Transverse colon (tissue), 4 donors: Measurements from ENCODE around the gene RNF183. TPM values are rescaled to one million over a fixed set of nuclear protein-coding genes. Genes with fewer than 3 reads are reported as not detected.

Experiments used
- DNase-seq: peaks from one replicate; pipeline ENCODE4 v3.0.0-alpha.2; 2019
- H3K27ac ChIP-seq, 4 donors: fragments of 200-600 bp; sonication (generic); 2 replicates each; pipeline ENCODE4 v1.5.1; 2016 to 2018; ENCODE audit warnings: inconsistent platforms in 4 of 4
- H3K27me3 ChIP-seq: fragments of 200-600 bp; sonication (generic); 2 replicates; pipeline ENCODE4 v1.5.1; 2017; ENCODE audit warnings: inconsistent platforms
- H3K36me3 ChIP-seq, 4 donors: fragments of 200-600 bp; sonication (generic); 2 replicates each; pipeline ENCODE4 v1.5.1; 2017 to 2019; ENCODE audit warnings: inconsistent platforms in 4 of 4
- H3K4me1 ChIP-seq, 4 donors: fragments of 200-600 bp; sonication (generic); 2 replicates each; pipeline ENCODE4 v1.5.1; 2017 to 2020; ENCODE audit warnings: inconsistent platforms in 4 of 4
- H3K4me3 ChIP-seq, 4 donors: fragments of 200-600 bp; sonication (generic); 1 replicate in 1 of 4; 2 replicates in 3 of 4; pipeline versions ENCODE4 v1.5.1 to v1.6.1; 2017 to 2019; ENCODE audit warnings: inconsistent platforms in 4 of 4
- H3K9me3 ChIP-seq, 2 donors: fragments of 200-600 bp; sonication (generic); 2 replicates each; pipeline ENCODE4 v1.5.1; 2017 to 2019; ENCODE audit warnings: inconsistent platforms in 2 of 2
- EP300 ChIP-seq: sonication (generic); formaldehyde crosslinking; IDR thresholded peaks from one replicate; pipeline ENCODE4 v1.6.1; 2017; ENCODE audit warnings: antibody characterized with exemption, low read depth
- POLR2A ChIP-seq: fragments of 450-650 bp; IDR thresholded peaks from one replicate; pipeline ENCODE4 v1.6.1; 2016; ENCODE audit warnings: antibody characterized with exemption, mild to moderate bottlenecking, moderate library complexity
- POLR2AphosphoS5 ChIP-seq, 3 donors: sonication (generic); formaldehyde crosslinking; IDR thresholded peaks; one replicate each; pipeline ENCODE4 v1.6.1; 2016; ENCODE audit warnings: antibody characterized with exemption in 3 of 3
- WGBS, 2 donors: methylation state at CpG; one replicate each; pipeline ENCODE4 v1.1.5; 2018; ENCODE audit warnings: low coverage in 1 of 2; 5-methylcytosine and 5-hydroxymethylcytosine counted together
- in situ Hi-C, 4 donors: fragments of 200-750 bp; cut with MboI; loops; one replicate each; pipeline versions ENCODE4 v1.15.0 to v1.15.1; 2017; ENCODE audit warnings: low sequenced_read_pairs in 3 of 4, low pct_ligation_motif_present in 1 of 4, low pct_unique_long_range_greater_than_20kb in 1 of 4
- intact Hi-C: fragments of 100-400 bp; cut with DNase I; formaldehyde crosslinking; loops from one replicate; pipeline ENCODE4 v1.15.1; 2023; ENCODE audit warnings: low total_unique reads
- total RNA-seq, 4 donors: library from RNA; depleted of rRNA; stranded (reverse); fragments of >200 nt; gene quantifications; one replicate each; pipeline ENCODE4 v1.1.0, GENCODE V29; 2016
- TF ChIP-seq, protein P1 (sequence below), 5 experiments: fragments of 200-600 bp in 3 of 5; fragments of 450-650 bp in 2 of 5; sonication (generic) in 3 of 5; IDR thresholded peaks; 1 replicate in 2 of 5; 2 replicates in 3 of 5; pipeline ENCODE4 v1.5.1; 2016 to 2017; ENCODE audit warnings: antibody characterized with exemption in 5 of 5, inconsistent platforms in 3 of 5, mild to moderate bottlenecking in 2 of 5, moderate library complexity in 1 of 5

The RNF183 gene
- total RNA-seq, 4 donors from 2014 or later: 0.14 to 0.95 TPM; not detected in 2

DNA sequence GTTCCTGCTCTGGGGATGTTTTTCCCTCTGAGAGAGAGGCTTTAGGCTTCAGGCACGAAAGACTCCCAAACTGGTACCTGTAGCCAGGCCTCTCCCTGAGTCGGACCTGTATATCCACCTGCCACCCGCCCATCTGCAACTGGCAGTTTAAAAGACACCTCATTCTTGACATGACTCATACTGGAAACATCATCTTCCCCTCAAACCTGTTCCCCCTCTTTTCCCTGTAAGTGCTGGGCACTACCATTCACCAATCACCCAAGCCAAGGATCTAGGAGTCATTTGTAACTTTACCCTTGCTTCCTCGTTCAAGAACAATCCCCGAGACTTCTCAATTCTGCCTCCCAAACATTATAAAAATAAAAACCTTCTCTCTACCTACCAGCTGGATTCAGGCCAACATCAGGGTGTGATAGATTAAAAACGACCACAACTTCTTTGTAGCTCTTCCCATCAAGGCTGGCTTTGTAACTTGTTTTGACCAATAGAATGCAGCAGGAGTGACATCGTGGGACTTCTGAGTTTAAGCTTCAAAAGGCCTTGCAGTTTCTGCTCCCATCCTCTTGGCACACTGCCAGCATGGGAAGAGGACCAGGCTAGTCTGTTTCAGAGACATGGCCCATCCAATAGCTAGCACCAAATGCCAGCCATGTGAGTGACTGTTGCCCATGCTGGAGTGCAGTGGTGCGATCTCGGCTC lies 38.7 kb upstream of the RNF183 start:
- Histone ChIP-seq H3K27ac (peak overlapping the region in 1 of 4 donors; percentile 10), H3K9me3 (no peaks in the 10 kb centered on the region), H3K36me3 (no peaks in the 10 kb centered on the region), H3K4me1 (peaks cover 10 to 50% (median 27%) of the 10 kb centered on the region in 4 donors), H3K27me3 (no peaks in the 10 kb centered on the region), H3K4me3 (no peak overlapping the region)
- in situ Hi-C loops: no loop called here
- DNase-seq: peak; percentile 32
- intact Hi-C loops: loop anchor here (10.0 kb wide), 1 partner anchor 63 kb away; the partner anchor contains the start of gene ALAD
- 49% methylated on average over 9 of the region's 9 CpGs; no CpG with 5 or more reads in 1 of the 2 donors for WGBS, 2 donors
- TF ChIP-seq EP300 (no peak), POLR2A (no peak), POLR2AphosphoS5 (IDR thresholded peaks at IDR 0.05) (no peak)
- TF ChIP-seq, protein P1, sequence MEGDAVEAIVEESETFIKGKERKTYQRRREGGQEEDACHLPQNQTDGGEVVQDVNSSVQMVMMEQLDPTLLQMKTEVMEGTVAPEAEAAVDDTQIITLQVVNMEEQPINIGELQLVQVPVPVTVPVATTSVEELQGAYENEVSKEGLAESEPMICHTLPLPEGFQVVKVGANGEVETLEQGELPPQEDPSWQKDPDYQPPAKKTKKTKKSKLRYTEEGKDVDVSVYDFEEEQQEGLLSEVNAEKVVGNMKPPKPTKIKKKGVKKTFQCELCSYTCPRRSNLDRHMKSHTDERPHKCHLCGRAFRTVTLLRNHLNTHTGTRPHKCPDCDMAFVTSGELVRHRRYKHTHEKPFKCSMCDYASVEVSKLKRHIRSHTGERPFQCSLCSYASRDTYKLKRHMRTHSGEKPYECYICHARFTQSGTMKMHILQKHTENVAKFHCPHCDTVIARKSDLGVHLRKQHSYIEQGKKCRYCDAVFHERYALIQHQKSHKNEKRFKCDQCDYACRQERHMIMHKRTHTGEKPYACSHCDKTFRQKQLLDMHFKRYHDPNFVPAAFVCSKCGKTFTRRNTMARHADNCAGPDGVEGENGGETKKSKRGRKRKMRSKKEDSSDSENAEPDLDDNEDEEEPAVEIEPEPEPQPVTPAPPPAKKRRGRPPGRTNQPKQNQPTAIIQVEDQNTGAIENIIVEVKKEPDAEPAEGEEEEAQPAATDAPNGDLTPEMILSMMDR (IDR thresholded peaks at IDR 0.05): no peak

- Histone ChIP-seq H3K9me3 (no peaks in the 10 kb centered on the region), H3K27me3 (no peaks in the 10 kb centered on the region), H3K4me1 (peaks cover 10 to 34% (median 23%) of the 10 kb centered on the region in 4 donors), H3K4me3 (peak within 1 kb of the TSS; percentile 26 to 75 (median 67)), H3K36me3 (no peaks in the 10 kb centered on the region), H3K27ac (peak within 1 kb of the TSS; percentile 74 to 87 (median 80))
- TF ChIP-seq EP300: no peak
- peak; percentile 25 for TF ChIP-seq POLR2A
- peak; percentile 63 to 81 (median 77) for TF ChIP-seq POLR2AphosphoS5 (IDR thresholded peaks at IDR 0.05)
- TF ChIP-seq, protein P1 (IDR thresholded peaks at IDR 0.05): no peak
- in situ Hi-C loops (no loop called here), intact Hi-C loops (loop anchor here (10.0 kb wide), 1 partner anchor 65 kb away; the partner anchor contains the start of gene ALAD)
- WGBS, 2 donors: 1 to 5% methylated on average over 5 to 46 of the region's 46 CpGs
- DNase-seq: peak; percentile 89
Observed at GRCh38 chr9:113340011-113340699, 37.0 kb upstream of the RNF183 start, which contains the start of gene WDR31. WDR31 (minus strand) TSS chr9:113340275; CDS start chr9:113332022, 8,253 bp downstream.

GRCh38 chr9:113337714-113338113 lies 34.5 kb upstream of the RNF183 start:
- H3K27ac ChIP-seq: no peak overlapping the region
- in situ Hi-C loops: no loop called here
- TF ChIP-seq EP300: no peak
- no peak overlapping the region for H3K4me3 ChIP-seq
- no peaks in the 10 kb centered on the region for H3K27me3 ChIP-seq
- H3K4me1 ChIP-seq: peaks cover 6 to 18% (median 12%) of the 10 kb centered on the region in 4 donors
- WGBS, 2 donors: 100% methylated on average over 2 of the region's 2 CpGs; no CpG with 5 or more reads in 1 of the 2 donors
- no peaks in the 10 kb centered on the region for H3K9me3 ChIP-seq
- no peaks in the 10 kb centered on the region for H3K36me3 ChIP-seq
- no peak for DNase-seq
- intact Hi-C loops: no loop called here

DNA sequence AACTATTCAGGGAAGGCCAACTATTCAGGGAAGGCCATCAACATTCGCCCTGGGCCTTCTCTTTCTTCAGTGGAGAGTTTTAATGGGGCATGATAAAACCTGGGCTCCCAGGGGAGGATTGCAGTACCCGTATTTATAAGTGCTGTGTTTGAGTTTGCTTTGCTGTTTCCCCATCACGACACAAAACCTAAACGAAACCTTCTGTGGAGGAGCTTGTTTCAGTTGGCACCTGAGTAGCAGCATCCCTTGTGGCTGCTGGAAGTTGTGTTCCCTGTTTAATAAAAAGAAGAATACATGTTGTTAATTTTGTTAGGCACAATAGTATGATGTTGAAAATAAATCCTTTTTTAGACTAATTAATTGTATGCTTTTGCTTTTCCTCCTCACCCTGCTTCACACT lies 28.6 kb upstream of the RNF183 start:
- WGBS, 2 donors: 62 to 88% methylated on average over 3 to 4 of the region's 4 CpGs
- Histone ChIP-seq H3K4me1 (no peaks in the 10 kb centered on the region), H3K4me3 (no peak overlapping the region), H3K9me3 (no peaks in the 10 kb centered on the region), H3K27ac (no peak overlapping the region), H3K27me3 (no peaks in the 10 kb centered on the region), H3K36me3 (no peaks in the 10 kb centered on the region)
- no peak for DNase-seq
- intact Hi-C loops: no loop called here
- no peak for TF ChIP-seq EP300
- in situ Hi-C loops: no loop called here

DNA sequence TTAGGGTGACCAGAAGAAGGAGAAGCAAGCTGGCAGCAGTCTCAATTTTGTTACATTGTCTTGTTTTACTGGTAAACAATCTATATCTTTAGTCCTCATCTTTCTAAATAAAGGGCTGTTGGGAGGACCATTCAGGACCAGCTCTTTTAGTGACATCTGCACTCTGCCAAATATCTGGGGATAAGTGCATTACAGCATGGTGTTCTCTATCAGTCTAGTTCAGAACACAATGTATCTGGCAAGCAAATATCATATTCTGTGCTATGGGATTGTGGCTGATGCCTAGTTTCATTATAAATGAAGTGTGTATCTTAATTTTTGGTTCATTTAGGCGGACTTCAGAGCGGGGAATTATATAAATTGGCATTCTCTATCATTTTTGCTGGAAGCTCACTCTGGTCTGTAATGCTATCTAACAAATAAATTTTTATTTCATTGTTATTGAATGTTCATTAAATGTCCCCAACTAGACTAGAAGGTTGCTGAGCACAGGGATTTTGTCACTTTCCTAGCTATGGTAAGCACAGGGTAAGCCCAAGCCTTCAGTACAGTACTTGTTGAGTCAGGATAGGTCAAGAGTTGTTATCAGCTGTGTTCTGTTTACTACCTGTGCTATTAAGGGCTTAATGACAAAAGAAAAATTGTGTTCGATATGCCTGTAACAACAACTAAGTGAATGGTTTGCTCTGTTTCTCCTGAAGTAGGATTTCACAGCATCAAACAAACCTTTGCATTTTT lies 25.0 kb upstream of the RNF183 start:
- Histone ChIP-seq H3K27me3 (no peaks in the 10 kb centered on the region), H3K4me3 (no peak overlapping the region), H3K9me3 (no peaks in the 10 kb centered on the region), H3K36me3 (no peaks in the 10 kb centered on the region), H3K4me1 (no peaks in the 10 kb centered on the region), H3K27ac (no peak overlapping the region)
- DNase-seq: no peak
- in situ Hi-C loops: no loop called here
- TF ChIP-seq POLR2AphosphoS5 (IDR thresholded peaks at IDR 0.05) (no peak), POLR2A (no peak), EP300 (no peak)
- TF ChIP-seq, protein P1 (IDR thresholded peaks at IDR 0.05): no peak
- 92 to 100% methylated on average over 3 of the region's 3 CpGs for WGBS, 2 donors
- intact Hi-C loops: no loop called here
